ENCODE measurements around the gene GRAMD4. TPM values are rescaled to one million over a fixed set of nuclear protein-coding genes. Genes with fewer than 3 reads are reported as not detected.

Gene GRAMD4
- total RNA-seq, 3 donors from 2014 or later = 28.4 to 85.6 (median 61.0) TPM

GRCh38 chr22:46666577-46667244 is 46.5 kb downstream of the GRAMD4 start:
- Histone ChIP-seq H3K27ac (no peak overlapping the region), H3K36me3 (no peaks in the 10 kb centered on the region), H3K4me1 (no peaks in the 10 kb centered on the region), H3K9me3 (no peaks in the 10 kb centered on the region), H3K27me3 (no peaks in the 10 kb centered on the region), H3K4me3 (no peak overlapping the region)
- TF ChIP-seq, protein P1, sequence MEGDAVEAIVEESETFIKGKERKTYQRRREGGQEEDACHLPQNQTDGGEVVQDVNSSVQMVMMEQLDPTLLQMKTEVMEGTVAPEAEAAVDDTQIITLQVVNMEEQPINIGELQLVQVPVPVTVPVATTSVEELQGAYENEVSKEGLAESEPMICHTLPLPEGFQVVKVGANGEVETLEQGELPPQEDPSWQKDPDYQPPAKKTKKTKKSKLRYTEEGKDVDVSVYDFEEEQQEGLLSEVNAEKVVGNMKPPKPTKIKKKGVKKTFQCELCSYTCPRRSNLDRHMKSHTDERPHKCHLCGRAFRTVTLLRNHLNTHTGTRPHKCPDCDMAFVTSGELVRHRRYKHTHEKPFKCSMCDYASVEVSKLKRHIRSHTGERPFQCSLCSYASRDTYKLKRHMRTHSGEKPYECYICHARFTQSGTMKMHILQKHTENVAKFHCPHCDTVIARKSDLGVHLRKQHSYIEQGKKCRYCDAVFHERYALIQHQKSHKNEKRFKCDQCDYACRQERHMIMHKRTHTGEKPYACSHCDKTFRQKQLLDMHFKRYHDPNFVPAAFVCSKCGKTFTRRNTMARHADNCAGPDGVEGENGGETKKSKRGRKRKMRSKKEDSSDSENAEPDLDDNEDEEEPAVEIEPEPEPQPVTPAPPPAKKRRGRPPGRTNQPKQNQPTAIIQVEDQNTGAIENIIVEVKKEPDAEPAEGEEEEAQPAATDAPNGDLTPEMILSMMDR (IDR thresholded peaks at IDR 0.05) = no peak
- no peak for TF ChIP-seq POLR2AphosphoS5 (IDR thresholded peaks at IDR 0.05)
- TF ChIP-seq POLR2A (IDR thresholded peaks at IDR 0.05) = no peak
- DNase-seq (ENCODE audit: low spot score in 2 of 2) = no peak
- intact Hi-C loops (cut with DNase I; ENCODE audit: low total_unique reads) = no loop called here

- no peaks in the 10 kb centered on the region for H3K36me3 ChIP-seq
- TF ChIP-seq POLR2A (IDR thresholded peaks at IDR 0.05) = no peak
These were observed 47.0 kb downstream of the GRAMD4 start for GRCh38 chr22:46667245-46667623.

GRCh38 chr22:46668116-46668515 is 47.9 kb downstream of the GRAMD4 start:
- Histone ChIP-seq H3K27ac (no peak overlapping the region), H3K9me3 (no peaks in the 10 kb centered on the region), H3K36me3 (no peaks in the 10 kb centered on the region), H3K27me3 (no peaks in the 10 kb centered on the region), H3K4me3 (no peak overlapping the region), H3K4me1 (no peaks in the 10 kb centered on the region)
- TF ChIP-seq POLR2A (IDR thresholded peaks at IDR 0.05) (no peak), POLR2AphosphoS5 (IDR thresholded peaks at IDR 0.05) (no peak)
- TF ChIP-seq, protein P1 (IDR thresholded peaks at IDR 0.05) = no peak
- no peak for DNase-seq (ENCODE audit: low spot score in 2 of 2)
- intact Hi-C loops (cut with DNase I; ENCODE audit: low total_unique reads) = no loop called here

More at GRCh38 chr22:46667245-46667623, 47.0 kb downstream of the GRAMD4 start:
- no peaks in the 10 kb centered on the region for H3K9me3 ChIP-seq
- H3K4me3 ChIP-seq = no peak overlapping the region
- DNase-seq (ENCODE audit: low spot score in 2 of 2) = no peak
- intact Hi-C loops (cut with DNase I; ENCODE audit: low total_unique reads) = no loop called here
- no peak overlapping the region for H3K27ac ChIP-seq
- no peaks in the 10 kb centered on the region for H3K4me1 ChIP-seq
- no peaks in the 10 kb centered on the region for H3K27me3 ChIP-seq

DNA sequence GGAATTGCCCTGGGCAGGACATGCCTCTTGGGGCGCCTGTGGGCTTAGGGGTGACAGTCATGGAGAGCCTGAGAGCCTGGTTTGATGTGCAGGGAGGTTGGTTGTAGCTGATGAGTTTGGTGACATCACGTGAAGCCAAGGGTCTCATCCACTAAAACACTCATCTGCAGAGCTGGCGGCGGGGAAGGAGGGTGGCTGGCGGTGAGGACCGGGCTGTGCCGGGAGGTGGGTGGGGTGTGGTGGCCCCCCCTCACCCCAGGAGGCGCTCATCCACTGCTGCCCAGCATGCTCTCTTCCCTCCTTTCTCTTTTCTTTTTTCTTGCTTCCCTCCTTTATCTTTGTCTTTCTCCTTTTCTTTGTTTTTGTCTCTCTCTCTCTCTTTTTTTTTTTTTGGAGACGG is 49.0 kb downstream of the GRAMD4 start:
- intact Hi-C loops (cut with DNase I; ENCODE audit: low total_unique reads) = no loop called here
- H3K9me3 ChIP-seq = no peaks in the 10 kb centered on the region
- TF ChIP-seq POLR2A (IDR thresholded peaks at IDR 0.05) (no peak), POLR2AphosphoS5 (IDR thresholded peaks at IDR 0.05) (no peak)
- TF ChIP-seq, protein P1 (IDR thresholded peaks at IDR 0.05) = no peak
- no peaks in the 10 kb centered on the region for H3K27me3 ChIP-seq
- no peaks in the 10 kb centered on the region for H3K36me3 ChIP-seq
- no peak overlapping the region for H3K27ac ChIP-seq
- DNase-seq (ENCODE audit: low spot score in 2 of 2) = no peak
- no peak overlapping the region for H3K4me3 ChIP-seq
- no peaks in the 10 kb centered on the region for H3K4me1 ChIP-seq

GRCh38 chr22:46671824-46672432 is 51.7 kb downstream of the GRAMD4 start:
- Histone ChIP-seq H3K36me3 (no peaks in the 10 kb centered on the region), H3K27ac (no peak overlapping the region), H3K27me3 (no peaks in the 10 kb centered on the region), H3K4me1 (no peaks in the 10 kb centered on the region), H3K4me3 (no peak overlapping the region), H3K9me3 (no peaks in the 10 kb centered on the region)
- DNase-seq (ENCODE audit: low spot score in 2 of 2) = no peak
- intact Hi-C loops (cut with DNase I; ENCODE audit: low total_unique reads) = loop anchor here (10.0 kb wide), 1 partner anchor 87 kb away; no protein-coding TSS in a partner anchor
- TF ChIP-seq, protein P1 (IDR thresholded peaks at IDR 0.05) = no peak
- TF ChIP-seq POLR2A (IDR thresholded peaks at IDR 0.05) (no peak), POLR2AphosphoS5 (IDR thresholded peaks at IDR 0.05) (no peak)

All from breast epithelium (tissue), 4 donors.